NT2/D1 (cell line): ENCODE data around the gene LYPLA2.
"Not testable (repeated sequence)": the region's sequence is repeated elsewhere in the genome, so short reads cannot be mapped to it uniquely, and the experiment has no call there.

Experiments
- DNase-seq: peaks from one replicate; pipeline ENCODE4 v3.0.0-alpha.2; 2011; ENCODE audit warnings: low read depth, low spot score
- H3K27me3 ChIP-seq: 2 replicates; pipeline ENCODE4 v1.6.0; 2011; ENCODE audit warnings: mild to moderate bottlenecking; ENCODE audit not compliant: insufficient read length, insufficient read depth
- H3K36me3 ChIP-seq: 2 replicates; pipeline ENCODE4 v1.6.1; 2011; ENCODE audit warnings: mild to moderate bottlenecking, low read length, mixed read lengths; ENCODE audit not compliant: insufficient read depth, insufficient read length
- H3K4me1 ChIP-seq: 2 replicates; pipeline ENCODE4 v1.5.1; 2011; ENCODE audit not compliant: insufficient read depth, insufficient read length
- H3K4me3 ChIP-seq: 2 replicates; pipeline ENCODE4 v1.5.1; 2011; ENCODE audit warnings: low read depth; ENCODE audit not compliant: insufficient read length
- H3K9ac ChIP-seq: 2 replicates; pipeline ENCODE4 v1.6.0; 2011; ENCODE audit warnings: low read depth; ENCODE audit not compliant: insufficient read length
- H3K9me3 ChIP-seq: 2 replicates; pipeline ENCODE4 v1.5.1; 2011; ENCODE audit warnings: mild to moderate bottlenecking, low read length; ENCODE audit not compliant: insufficient read depth
- SUZ12 ChIP-seq: IDR thresholded peaks from 2 replicates; pipeline ENCODE4 v1.6.1; 2011; ENCODE audit not compliant: insufficient read length, insufficient read depth; ENCODE audit errors: extremely low read depth
- YY1 ChIP-seq: IDR thresholded peaks from 2 replicates; pipeline ENCODE4 v1.6.1; 2011; ENCODE audit not compliant: insufficient read length, insufficient read depth
- ZNF274 ChIP-seq: IDR thresholded peaks from 2 replicates; pipeline ENCODE4 v1.6.1; 2011; ENCODE audit warnings: mild to moderate bottlenecking, low read depth, low read length

LYPLA2 gene

DNA sequence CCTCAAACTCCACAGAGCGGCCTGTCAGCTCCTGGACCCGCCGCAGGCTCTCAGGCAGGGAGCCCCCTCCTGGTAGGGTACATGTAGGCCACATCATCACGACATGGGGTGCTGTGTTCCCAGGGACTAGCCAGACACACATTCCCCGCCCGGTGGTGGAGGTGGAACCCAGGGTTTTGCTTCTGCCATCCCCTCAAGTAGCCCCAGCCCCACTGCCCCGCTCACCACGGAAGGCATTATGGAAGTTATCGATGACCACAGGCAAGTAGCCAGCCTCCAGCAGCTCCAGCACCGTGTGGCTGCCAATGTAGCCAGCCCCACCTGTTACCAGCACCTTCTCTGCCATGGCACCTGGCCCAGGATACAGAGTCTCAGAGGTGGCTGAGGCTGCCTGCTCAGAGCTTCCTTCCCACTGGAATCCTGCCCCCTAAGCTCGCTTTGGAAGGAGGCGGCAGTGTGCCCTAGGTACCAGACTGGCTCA lies 7.8 kb downstream of the LYPLA2 start:
- Histone ChIP-seq H3K4me3 (no peak overlapping the region), H3K27me3 (peaks cover 9% of the 10 kb centered on the region), H3K4me1 (peaks cover 9% of the 10 kb centered on the region), H3K9ac (peak overlapping the region; percentile 90), H3K9me3 (no peaks in the 10 kb centered on the region), H3K36me3 (peaks cover 44% of the 10 kb centered on the region)
- no peak for DNase-seq
- no peak for TF ChIP-seq ZNF274
- no peak for TF ChIP-seq SUZ12
- no peak for TF ChIP-seq YY1

DNA sequence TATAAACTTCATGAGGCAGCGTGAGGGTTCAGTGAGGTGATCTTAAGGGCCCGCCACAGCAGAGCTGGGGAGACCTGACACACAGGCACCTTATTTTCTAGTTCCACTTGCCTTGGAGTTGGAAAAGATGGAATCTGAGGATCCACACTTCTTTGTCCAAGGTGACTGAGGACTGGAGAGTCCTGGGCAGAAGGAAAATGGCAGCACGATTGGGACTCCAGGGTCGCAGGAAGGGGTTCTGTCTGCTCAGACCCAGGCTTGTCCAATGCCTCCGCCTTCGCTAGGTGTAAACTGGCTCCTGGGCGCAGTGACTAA lies 8.3 kb downstream of the LYPLA2 start:
- H3K36me3 ChIP-seq, result peaks cover 42% of the 10 kb centered on the region
- peak overlapping the region; percentile 90 for H3K9ac ChIP-seq
- peaks cover 9% of the 10 kb centered on the region for H3K4me1 ChIP-seq
- peak overlapping the region; percentile 78 for H3K4me3 ChIP-seq
- peaks cover 9% of the 10 kb centered on the region for H3K27me3 ChIP-seq
- DNase-seq, result no peak
- no peaks in the 10 kb centered on the region for H3K9me3 ChIP-seq
- no peak for TF ChIP-seq SUZ12

DNA sequence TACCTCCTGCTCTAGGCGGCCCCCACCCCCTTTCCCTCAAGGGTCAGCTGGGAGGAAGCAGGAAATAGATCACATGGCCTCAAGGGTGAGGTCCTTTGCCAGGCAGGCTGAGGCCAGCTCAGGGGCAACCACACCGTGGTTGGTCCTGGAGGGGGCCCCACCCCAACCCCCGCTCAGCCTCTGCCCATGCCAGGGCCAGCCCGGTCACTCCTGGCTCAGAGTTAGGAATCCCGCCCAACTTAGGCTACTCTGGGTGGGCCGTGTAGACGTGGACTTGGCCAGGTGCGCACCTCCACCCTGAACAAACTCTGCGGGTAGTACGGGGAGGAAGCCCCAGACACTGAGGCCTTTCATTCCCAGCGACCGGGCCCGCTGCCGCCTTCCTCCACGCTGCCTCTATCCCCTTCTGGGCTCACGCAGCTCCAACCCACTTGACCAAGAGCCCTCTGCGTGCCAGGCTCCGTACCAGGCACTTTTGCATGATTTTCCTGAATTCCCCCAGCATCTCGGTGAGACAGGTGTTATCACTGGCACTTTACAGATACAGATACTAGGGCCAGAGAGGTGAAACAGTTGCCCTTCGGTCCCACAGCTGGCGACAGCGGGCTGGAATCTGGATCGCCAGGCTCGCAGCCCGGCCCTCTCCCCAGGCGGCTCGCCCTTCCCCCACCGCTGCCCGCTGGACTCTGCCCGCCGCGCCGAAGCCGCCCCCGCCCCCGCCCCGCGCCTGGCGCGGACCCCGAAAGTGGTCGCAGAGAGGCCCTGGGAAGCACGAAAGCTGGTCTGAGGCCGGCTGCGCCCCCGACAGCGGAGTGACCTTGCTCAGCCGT lies 8.8 kb downstream of the LYPLA2 start:
- Histone ChIP-seq H3K36me3 (peaks cover 36% of the 10 kb centered on the region), H3K9ac (peak overlapping the region; percentile 90), H3K27me3 (peaks cover 9% of the 10 kb centered on the region), H3K4me1 (peaks cover 9% of the 10 kb centered on the region), H3K9me3 (no peaks in the 10 kb centered on the region), H3K4me3 (peak overlapping the region; percentile 78)
- TF ChIP-seq ZNF274 (no peak), SUZ12 (no peak), YY1 (no peak)
- DNase-seq, result no peak

DNA sequence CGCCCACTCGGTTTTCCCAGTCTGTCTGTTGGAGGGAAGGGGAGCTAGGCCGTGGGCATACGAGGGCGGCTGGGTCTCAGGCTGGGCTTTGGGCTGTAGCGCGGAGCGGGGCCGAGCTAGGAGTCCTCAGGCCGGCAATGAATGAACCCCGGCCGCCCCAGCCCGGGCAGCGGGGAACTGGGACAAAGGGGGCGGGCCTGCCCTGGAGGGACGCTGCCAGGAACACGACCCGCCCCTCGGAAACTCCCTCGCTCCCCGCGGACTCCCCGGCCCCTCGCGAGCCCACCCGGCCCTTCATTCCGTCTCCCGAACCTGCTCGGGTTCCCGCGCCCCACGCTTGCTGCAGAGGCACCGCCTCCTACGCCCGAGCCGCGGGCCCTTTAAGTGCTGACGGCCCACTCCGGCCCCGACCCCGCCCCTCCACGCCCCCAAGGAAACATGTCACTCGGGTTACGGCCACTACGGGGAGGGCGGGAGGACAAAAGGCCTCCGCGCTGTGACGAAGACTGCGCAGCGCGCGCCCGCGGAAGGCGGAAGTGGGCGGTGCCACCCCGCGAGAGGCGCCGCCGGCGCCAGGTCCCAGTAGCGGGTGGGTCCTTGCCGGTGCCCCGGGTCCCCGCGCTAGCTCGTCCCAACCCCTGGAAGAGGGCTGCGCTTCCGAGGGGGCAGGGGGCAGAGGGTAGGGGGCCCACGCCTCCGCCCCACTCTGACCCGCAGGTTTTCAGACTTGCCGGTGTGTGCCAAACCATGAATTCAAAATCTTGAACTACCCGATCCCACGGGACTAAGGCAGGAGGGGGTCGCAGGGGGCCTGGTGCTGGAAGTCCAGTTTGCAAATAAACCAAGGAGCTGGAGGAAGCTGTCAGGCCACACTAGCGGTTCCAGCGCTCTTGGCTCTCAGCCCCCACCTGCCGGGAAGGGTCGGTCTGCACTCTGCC lies 9.7 kb downstream of the LYPLA2 start, which contains the start of gene GALE:
GALE (minus strand) TSS at position 355 of the 938 bp plus-strand sequence. CDS start 1,747 bp downstream, outside the sequence.
- peaks cover 30% of the 10 kb centered on the region for H3K36me3 ChIP-seq

DNA sequence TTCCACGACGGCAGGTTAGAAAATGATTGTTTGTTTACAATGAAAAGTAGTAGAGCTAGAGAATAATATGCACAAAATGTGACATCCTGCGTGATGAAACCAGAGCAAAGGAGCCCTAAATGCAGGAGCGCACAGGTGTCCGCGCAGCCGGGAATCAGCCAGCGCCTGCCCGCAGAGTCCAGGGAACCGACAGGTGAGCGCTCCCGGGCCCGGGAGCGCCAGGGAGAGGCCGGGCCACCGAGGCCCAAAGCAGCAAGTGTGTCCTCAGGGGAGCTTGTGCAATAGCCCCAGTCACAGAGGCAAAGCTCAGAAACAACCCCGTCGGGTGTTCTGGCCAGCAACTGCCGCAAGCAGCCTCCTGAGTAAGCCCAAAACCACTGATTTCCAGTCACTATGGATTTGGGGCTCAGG lies 10.4 kb downstream of the LYPLA2 start:
- no peak for TF ChIP-seq SUZ12
- no peak for TF ChIP-seq YY1
- no peak for TF ChIP-seq ZNF274
- peaks cover 9% of the 10 kb centered on the region for H3K4me1 ChIP-seq
- peaks cover 24% of the 10 kb centered on the region for H3K36me3 ChIP-seq
- H3K9me3 ChIP-seq, result no peaks in the 10 kb centered on the region
- H3K27me3 ChIP-seq, result peaks cover 9% of the 10 kb centered on the region
- DNase-seq, result no peak
- H3K4me3 ChIP-seq, result peak overlapping the region; percentile 53
- peak overlapping the region; percentile 59 for H3K9ac ChIP-seq

More for the DNA sequence above, 9.7 kb downstream of the LYPLA2 start, which contains the start of gene GALE:
- Histone ChIP-seq H3K4me3 (peak within 1 kb of the TSS; percentile 78), H3K9me3 (no peaks in the 10 kb centered on the region), H3K4me1 (peaks cover 9% of the 10 kb centered on the region), H3K27me3 (peaks cover 9% of the 10 kb centered on the region), H3K9ac (peak within 1 kb of the TSS; percentile 90)
- TF ChIP-seq SUZ12 (no peak), ZNF274 (no peak), YY1 (no peak)
- no peak for DNase-seq

DNA sequence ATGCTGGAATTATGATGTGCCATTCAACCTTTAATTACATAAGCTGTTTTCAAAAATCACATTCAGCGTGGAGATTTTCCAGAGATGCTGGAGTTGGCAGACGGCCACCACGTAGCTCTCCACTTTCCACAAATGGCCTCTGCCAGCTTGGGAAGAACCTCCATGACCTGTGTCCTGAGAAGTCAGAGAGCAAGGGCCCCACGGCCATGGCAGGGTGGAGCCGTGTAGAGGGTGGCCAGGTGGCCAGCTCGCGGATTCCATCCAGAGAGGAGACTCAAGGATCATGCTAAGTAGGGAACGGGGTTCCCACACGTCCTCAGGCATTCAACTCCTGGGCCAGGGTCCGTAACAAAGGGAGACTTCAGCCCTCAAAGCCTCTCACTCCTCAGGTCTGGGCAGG lies 10.9 kb downstream of the LYPLA2 start:
- Histone ChIP-seq H3K9ac (no peak overlapping the region), H3K27me3 (peaks cover 9% of the 10 kb centered on the region), H3K9me3 (no peaks in the 10 kb centered on the region), H3K4me3 (no peak overlapping the region), H3K36me3 (peaks cover 19% of the 10 kb centered on the region), H3K4me1 (peaks cover 9% of the 10 kb centered on the region)
- DNase-seq, result no peak
- TF ChIP-seq ZNF274, result no peak
- no peak for TF ChIP-seq YY1
- no peak for TF ChIP-seq SUZ12

DNA sequence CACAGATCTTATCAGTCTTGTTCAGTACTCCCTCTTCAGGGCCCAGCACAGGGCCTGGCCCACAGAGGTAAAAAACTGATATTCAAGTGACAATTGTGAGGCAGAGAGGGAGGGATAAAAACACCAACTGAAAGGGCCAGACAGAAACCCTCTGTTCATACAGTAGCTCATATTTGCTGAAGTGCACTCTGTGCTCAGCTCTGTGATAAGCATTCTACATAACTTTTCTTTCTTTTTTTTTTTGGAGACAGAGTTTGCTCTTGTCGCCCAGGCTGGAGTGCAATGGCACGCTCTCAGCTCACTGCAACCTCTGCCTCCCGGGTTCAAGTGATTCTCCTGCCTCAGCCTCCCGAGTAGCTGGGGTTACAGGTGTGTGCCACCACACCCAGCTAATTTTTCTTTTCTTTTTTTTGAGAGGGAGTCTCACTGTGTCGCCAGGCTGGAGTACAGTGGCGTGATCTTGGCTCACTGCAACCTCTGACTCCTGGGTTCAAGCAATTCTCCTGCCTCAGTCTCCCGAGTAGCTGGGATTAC lies 11.9 kb downstream of the LYPLA2 start:
- peaks cover 11% of the 10 kb centered on the region for H3K36me3 ChIP-seq
- not testable (repeated sequence) for H3K9ac ChIP-seq, DNase-seq, H3K4me3 ChIP-seq, H3K27me3 ChIP-seq, H3K9me3 ChIP-seq, H3K4me1 ChIP-seq
